WERI-Rb-1 (cell line): ENCODE measurements around the gene ERP27.

Source experiments
- DNase-seq: peaks from one replicate; pipeline ENCODE4 v3.0.0-alpha.2; 2020
- H3K27ac ChIP-seq: fragments of 250-450 bp; sonication (Bioruptor Pico); 2 replicates; pipeline ENCODE4 v1.5.1; 2020; ENCODE audit warnings: mild to moderate bottlenecking, moderate library complexity
- H3K27me3 ChIP-seq: fragments of 250-450 bp; sonication (Bioruptor Pico); 2 replicates; pipeline ENCODE4 v1.5.1; 2021; ENCODE audit warnings: mild to moderate bottlenecking, low read depth, moderate library complexity; ENCODE audit not compliant: insufficient read depth, severe bottlenecking
- H3K36me3 ChIP-seq: fragments of 250-450 bp; sonication (Bioruptor Pico); 2 replicates; pipeline ENCODE4 v1.5.1; 2020; ENCODE audit warnings: mild to moderate bottlenecking, moderate library complexity
- H3K4me3 ChIP-seq: 2 replicates; pipeline ENCODE4 v1.5.1; 2011; ENCODE audit warnings: low read depth, mild to moderate bottlenecking, control low read depth, low read length
- H3K9me3 ChIP-seq: fragments of 250-450 bp; sonication (Bioruptor Pico); 2 replicates; pipeline ENCODE4 v1.5.1; 2021; ENCODE audit warnings: mild to moderate bottlenecking, moderate library complexity; ENCODE audit not compliant: severe bottlenecking
- CTCF ChIP-seq: IDR thresholded peaks from 2 replicates; pipeline ENCODE4 v1.5.1; 2011; ENCODE audit warnings: low read depth, mild to moderate bottlenecking, control low read depth, inconsistent platforms, low read length

Gene ERP27

GRCh38 chr12:14950982-14951746 lies 12.8 kb upstream of the ERP27 start:
- no peak overlapping the region for H3K4me3 ChIP-seq
- DNase-seq, result no peak
- no peaks in the 10 kb centered on the region for H3K27me3 ChIP-seq
- H3K36me3 ChIP-seq, result no peaks in the 10 kb centered on the region
- no peaks in the 10 kb centered on the region for H3K9me3 ChIP-seq
- TF ChIP-seq CTCF, result no peak
- no peak overlapping the region for H3K27ac ChIP-seq

GRCh38 chr12:14950421-14950820 lies 12.1 kb upstream of the ERP27 start:
- no peak overlapping the region for H3K4me3 ChIP-seq
- H3K27ac ChIP-seq, result no peak overlapping the region
- no peak for TF ChIP-seq CTCF
- no peaks in the 10 kb centered on the region for H3K36me3 ChIP-seq
- no peaks in the 10 kb centered on the region for H3K27me3 ChIP-seq
- DNase-seq, result no peak
- no peaks in the 10 kb centered on the region for H3K9me3 ChIP-seq

- no peak overlapping the region for H3K27ac ChIP-seq
- no peaks in the 10 kb centered on the region for H3K9me3 ChIP-seq
- H3K4me3 ChIP-seq, result no peak overlapping the region
- H3K36me3 ChIP-seq, result no peaks in the 10 kb centered on the region
- TF ChIP-seq CTCF, result no peak
- DNase-seq, result no peak
- no peaks in the 10 kb centered on the region for H3K27me3 ChIP-seq
Measured at GRCh38 chr12:14949631-14950030, 11.3 kb upstream of the ERP27 start.

- Histone ChIP-seq H3K36me3 (no peaks in the 10 kb centered on the region), H3K27me3 (no peaks in the 10 kb centered on the region), H3K27ac (no peak overlapping the region), H3K9me3 (no peaks in the 10 kb centered on the region), H3K4me3 (no peak overlapping the region)
- no peak for TF ChIP-seq CTCF
- no peak for DNase-seq
Measured at GRCh38 chr12:14948672-14949071, 10.3 kb upstream of the ERP27 start.

- Histone ChIP-seq H3K9me3 (no peaks in the 10 kb centered on the region), H3K27me3 (no peaks in the 10 kb centered on the region), H3K4me3 (no peak overlapping the region), H3K36me3 (no peaks in the 10 kb centered on the region), H3K27ac (no peak overlapping the region)
- no peak for TF ChIP-seq CTCF
- DNase-seq, result no peak
Measured at GRCh38 chr12:14946861-14947260, 8.5 kb upstream of the ERP27 start.

- no peak for TF ChIP-seq CTCF
- no peak for DNase-seq
- H3K36me3 ChIP-seq, result no peaks in the 10 kb centered on the region
- no peak overlapping the region for H3K4me3 ChIP-seq
- no peak overlapping the region for H3K27ac ChIP-seq
- H3K9me3 ChIP-seq, result no peaks in the 10 kb centered on the region
- H3K27me3 ChIP-seq, result no peaks in the 10 kb centered on the region
Measured at GRCh38 chr12:14946162-14946561, 7.8 kb upstream of the ERP27 start.
